Tibial nerve (tissue), 4 donors: ENCODE data around the gene ARHGAP15.

ENCODE experiments used
- CTCF ChIP-seq, 5 experiments: fragments of 200-600 bp in 3 of 5; fragments of 450-650 bp in 2 of 5; sonication (generic) in 3 of 5; IDR thresholded peaks; one replicate each; pipeline ENCODE4 v1.5.1; 2016 to 2019; ENCODE audit warnings: antibody characterized with exemption in 5 of 5, mild to moderate bottlenecking in 3 of 5, moderate library complexity in 2 of 5
- EP300 ChIP-seq, 2 donors: sonication (generic); formaldehyde crosslinking; IDR thresholded peaks; one replicate each; pipeline ENCODE4 v1.6.1; 2017; ENCODE audit warnings: antibody characterized with exemption in 2 of 2, mild to moderate bottlenecking in 1 of 2
- POLR2A ChIP-seq, 2 donors: fragments of 450-650 bp; IDR thresholded peaks; one replicate each; pipeline ENCODE4 v1.6.1; 2017; ENCODE audit warnings: antibody characterized with exemption in 2 of 2, mild to moderate bottlenecking in 2 of 2, moderate library complexity in 2 of 2

- TF ChIP-seq EP300 (IDR thresholded peaks at IDR 0.05) (no peak), POLR2A (IDR thresholded peaks at IDR 0.05) (no peak), CTCF (IDR thresholded peaks at IDR 0.05) (no peak)
These were observed 472.6 kb downstream of the ARHGAP15 start for GRCh38 chr2:143601828-143602227.
